HG03558 (cell line): ENCODE data around the gene SNF8.

Experiments used
- ATAC-seq: cut with Tn5 transposase; IDR thresholded peaks from one replicate; pipeline ENCODE4 v1.9.1; 2021; ENCODE audit warnings: moderate number of reproducible peaks; ENCODE audit not compliant: unreplicated experiment; ENCODE audit errors: extremely low read depth

The SNF8 gene

DNA sequence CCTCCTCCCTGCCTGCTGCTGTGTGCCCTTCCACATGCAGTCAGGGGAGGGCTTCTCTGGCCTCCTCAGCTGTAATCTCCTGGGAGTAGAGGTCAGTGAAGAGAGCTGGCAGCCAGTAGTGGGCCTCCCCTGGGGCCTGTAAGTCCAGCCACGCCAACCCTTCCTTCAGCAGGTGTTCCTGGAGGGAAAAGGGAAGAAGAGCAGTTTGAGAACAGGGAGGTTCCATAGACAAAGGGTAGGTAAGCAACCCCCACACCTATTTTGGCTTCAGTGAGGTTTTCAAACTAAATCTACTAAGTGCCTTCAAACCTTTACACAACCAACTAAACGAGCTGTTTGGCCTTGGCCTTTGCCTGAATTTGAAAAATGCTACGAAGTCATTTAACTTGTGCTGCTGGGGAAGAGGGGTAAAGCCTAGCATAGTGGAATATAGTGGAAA, 14.2 kb downstream of the SNF8 start:
- no peak for ATAC-seq

DNA sequence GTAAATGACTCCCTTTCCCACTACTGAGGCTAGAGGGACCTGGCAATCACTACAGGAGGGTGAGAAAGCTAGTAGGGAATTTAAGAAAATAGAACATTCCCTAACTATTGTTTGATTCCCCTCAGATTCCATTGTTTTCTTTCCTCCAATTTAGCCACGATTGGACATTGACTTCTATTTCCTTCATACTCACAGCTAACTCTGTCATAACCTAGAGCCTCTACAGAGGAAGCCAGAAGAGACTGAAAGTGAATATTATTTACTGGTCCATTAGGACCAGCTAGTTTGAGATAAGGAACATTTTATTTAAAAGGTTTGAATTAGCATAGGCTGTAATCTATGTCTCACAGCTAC, 14.9 kb downstream of the SNF8 start:
- ATAC-seq: no peak

DNA sequence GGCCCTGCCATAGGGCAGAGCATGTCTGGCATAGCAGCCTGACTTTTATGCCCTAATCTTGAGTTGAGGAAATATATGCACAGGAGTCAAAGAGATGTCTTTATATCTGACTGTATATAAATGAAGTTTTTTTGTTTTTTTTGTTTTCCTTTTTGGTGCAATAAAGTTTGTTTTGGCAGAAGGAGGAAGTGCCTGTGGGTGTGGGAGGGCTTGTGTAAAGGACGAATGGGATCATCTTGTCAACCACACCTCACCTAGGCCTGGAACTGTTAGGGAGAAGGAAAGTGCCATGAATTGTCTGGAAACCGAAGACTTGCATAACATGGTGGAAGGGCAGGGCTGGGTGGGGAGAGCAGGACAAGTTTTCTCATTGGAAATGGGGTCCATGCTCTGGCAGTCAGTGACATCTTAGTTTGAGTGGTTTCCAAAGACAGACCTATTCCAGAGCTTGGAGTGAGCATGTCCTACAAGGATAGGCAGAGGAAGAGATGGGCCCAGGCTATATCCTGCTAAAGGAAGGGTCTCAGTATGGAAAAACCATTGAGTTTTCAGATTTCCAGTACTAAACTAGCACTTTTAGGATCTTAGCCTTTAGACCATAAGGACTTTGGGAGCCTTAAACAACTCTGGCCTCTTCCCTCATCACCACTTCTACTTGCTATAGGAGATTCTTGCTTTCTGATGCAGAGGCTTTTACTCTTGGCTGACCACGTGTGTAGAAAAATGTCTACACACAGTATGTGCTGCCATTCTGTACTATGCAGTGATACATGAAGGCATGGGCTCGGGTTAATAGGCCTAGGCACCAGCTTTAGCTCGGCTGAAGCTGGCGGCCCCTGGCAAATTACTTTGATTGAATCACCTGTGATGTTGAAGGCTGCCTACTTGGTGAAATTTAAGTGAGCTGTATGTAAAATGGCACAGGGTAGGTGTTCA, 15.5 kb downstream of the SNF8 start:
- ATAC-seq: no peak

DNA sequence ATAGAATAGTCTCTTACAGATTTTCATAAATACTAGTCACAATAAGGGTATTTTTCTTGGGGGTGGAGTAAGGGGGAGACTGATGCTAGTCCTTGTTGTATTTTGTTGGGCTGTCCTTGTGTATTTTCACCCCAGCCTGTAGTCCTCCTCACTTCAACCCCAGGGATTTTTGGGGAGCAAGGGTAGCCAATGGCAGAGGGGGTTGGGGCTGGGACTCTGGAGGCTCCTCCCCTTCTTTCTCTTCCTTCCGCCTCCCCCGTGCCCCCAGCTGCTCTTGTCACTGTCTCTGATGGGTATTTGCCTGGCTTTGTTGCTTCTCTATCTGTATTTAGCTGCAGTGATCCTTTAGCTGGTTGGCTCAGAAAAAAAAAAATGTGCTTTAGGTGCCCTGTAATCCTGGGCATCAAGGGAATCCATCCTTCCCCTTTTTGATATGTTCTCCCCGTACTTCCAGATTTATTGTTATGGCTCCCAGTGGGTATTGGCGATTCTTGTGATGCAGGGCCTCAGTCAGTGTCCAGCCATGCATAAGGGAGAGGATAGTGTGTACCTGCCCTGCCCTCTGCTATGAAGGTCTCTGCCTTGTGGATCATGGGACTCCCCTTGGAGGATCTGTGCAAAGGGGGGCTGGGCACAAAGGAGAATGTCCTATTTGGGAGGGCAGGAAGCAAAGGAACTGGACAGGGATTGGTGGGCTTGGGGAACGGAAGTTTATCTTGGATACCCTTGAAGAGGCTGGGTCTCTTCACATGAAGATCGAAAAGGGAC, 16.5 kb downstream of the SNF8 start:
- ATAC-seq: no peak

DNA sequence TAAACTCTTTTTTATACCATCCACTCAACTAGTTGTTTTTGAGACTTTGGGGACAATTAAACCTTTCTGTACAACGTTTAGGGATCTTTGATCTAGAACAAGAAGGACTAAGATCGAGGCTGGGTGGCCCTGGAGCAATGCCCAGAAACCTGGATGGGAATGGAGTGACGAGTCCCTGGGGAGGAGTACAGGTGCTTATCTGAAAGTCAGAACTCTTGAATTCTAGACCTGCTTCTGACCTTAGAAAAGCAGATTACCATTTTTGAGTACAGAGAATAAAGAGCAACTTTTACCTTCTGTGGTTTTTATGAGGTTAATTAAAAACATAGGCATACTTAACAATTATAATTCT, 18.7 kb downstream of the SNF8 start:
- ATAC-seq: no peak

DNA sequence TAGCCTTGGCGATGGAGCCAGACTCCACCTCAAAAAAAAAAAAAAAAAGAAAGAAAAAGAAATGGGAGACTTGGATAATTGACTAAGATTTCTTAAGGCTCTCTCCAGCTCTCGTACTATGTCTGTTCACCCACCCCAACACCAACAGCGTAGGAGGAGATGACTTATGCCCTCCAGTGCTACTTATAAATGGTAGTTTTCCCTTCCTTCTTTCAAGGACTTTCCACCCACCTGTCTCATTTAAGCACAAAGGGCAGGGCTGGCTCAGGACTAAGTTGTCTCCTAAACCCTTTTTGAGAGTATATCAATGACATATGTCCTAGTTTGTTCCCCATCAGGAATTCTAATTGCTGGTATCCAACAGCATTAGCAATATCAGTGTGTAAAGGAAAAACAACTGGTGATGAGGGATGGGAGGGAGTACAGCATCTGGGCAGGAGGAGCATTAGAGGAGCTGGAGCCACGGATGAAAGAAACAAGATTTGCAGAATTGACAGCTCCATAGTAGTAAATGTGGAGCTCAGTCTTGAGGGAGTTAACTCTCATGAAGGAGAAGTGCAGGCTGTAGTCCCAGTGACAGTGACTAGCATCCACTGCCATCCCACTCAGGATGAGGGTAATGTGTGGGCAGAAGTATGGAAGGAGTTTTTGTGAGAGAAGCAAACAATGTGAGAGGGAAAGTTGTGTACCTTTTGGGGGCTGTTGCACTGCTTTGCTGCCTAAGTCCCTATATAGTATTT, 19.2 kb downstream of the SNF8 start:
- ATAC-seq: no peak

DNA sequence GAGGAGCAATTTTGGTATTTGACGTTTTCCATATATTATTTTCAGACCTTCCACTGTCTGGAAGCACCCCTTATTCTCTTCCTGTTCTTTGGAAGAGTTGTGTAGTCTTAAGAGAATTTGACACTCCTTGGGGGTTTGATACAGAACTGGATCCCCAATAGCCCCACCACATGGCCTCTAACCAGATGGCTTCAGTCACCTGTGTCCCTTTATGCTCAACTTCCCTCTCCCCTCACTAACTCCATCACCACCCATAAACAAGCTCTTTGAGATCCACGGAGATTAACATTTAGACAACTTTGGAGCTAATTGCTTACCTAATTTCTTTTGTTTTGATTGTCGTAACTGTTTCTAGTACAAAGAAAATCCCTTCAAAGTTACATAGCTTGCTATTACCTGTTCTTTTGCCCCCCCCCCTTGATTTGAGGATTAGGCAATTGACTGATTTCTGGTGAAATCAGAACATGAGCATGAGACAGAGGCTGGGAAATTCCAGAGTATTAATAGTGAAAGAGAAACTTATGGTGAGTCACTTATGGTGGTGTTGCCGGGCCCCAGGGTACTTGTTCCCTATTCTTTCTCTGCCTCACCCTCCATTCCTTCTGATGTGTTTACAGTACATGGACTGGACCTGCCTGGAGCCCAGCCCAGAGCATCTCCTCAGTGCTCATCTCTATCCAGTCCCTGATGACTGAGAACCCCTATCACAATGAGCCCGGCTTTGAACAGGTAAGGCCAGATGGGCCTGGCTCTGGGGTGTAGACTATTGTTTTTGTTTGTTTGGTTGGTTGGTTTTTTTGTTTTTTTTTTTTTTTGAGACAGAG, 29.0 kb downstream of the SNF8 start:
- no peak for ATAC-seq

DNA sequence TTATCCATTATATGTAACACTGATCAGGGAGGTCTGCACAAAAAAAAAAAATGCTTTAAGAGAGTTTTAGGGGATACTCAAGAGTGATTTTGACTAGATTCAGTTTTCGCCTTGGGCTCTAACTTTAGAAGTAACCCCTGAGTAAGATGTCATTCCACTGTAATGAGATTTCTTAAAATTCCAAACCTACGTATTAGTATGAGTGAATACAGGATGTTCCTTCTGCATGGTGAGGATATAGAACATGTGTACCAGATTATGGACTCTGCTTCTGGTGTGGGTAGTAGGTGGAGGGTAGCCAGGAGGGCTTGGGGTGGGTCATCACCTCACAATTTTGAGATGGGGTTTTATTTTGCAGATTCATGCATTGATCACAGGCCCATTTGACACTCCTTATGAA, 32.2 kb downstream of the SNF8 start:
- no peak for ATAC-seq

DNA sequence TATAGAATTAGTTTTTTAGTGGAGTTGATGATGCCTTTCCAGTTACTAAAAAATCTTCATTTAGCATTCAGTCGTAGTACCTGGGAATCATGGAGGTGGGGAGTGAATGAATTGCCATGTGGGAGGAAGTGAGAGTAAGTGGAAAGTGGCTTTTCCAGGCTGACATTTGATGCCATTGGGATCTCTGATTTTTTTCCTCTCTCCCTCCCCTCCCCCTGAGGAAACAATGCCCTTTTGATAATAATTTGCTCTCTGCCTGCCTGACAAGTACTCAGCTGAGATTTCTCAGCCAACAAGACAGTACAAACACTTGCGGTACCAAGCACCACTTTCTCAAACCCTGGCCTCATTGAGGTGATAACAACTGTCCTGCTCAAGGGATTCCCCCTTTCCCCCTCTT, 34.3 kb downstream of the SNF8 start:
- ATAC-seq: no peak

DNA sequence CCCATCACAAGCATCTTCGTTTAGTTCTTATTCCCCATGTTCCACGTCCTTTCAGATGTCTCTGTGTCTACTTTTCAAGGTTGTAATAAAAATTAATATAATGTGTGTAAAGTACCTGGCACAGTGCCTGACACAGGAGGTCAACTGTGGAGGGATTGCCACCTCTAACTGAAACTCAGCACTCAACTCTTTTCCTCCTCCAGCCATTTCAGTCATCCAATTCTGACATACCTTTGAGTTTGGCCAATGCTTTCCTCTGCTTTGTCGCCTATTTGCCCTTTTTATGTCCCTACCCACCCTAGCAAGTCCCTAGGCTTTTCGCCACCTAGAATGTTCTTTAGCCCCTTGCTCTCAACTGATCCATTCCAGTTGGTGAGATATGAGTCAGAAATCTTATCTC, 34.9 kb downstream of the SNF8 start:
- no peak for ATAC-seq

DNA sequence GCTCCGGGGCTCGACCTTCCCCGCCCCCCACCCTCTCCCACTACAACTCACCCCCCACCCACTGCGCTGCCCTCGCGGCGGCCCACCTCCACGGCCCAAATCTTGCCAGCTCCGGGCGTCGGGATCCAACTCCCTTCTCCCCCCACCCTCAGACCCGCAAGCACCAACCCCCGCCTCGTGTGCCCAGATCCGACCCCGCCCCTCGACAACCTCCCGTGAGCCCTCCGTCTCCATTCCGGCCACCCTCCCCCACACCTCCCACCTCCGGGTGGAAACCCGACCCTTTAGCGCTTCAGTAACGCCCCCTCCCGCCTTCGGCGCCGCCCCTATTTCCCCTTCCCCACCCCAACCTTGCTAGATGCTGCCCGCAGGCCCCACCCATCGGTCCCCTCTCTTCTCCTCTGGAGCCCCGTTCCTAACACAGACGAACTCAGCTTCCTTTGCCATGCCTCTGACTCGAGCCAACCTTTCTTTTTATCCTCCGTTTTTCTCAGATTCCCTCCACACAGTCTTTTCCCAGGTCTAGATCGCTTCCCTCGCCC, 35.7 kb downstream of the SNF8 start:
- ATAC-seq: peak; percentile 15

DNA sequence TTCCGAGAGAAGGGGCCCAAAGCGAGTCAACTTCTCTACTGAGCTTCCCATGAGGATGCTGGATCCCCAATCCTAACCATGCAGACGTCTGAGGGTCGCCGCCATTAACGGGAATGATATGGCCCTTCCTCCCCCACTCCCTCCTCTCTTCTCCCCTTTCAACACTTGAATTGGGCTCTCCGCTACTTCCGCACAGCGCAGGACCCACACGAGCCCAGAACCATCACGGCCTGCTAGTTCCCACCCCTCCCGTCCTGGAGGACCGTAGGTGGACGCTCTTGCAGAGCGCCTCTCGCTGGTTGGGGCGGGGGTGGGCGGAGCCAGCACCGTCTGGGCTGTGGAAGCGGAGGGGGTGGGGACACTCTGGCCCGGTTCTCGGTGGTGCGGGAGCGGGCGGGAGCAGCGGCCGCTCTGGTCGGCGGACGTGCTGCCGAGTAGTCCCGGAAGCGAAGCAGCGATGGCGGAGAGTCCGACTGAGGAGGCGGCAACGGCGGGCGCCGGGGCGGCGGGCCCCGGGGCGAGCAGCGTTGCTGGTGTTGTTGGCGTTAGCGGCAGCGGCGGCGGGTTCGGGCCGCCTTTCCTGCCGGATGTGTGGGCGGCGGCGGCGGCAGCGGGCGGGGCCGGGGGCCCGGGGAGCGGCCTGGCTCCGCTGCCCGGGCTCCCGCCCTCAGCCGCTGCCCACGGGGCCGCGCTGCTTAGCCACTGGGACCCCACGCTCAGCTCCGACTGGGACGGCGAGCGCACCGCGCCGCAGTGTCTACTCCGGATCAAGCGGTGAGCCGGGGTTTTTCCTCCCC, 36.4 kb downstream of the SNF8 start, which contains the start of gene UBE2Z:
TSS of gene UBE2Z (plus strand) at position 361 of the 797 bp plus-strand sequence. CDS start at position 458, 97 bp downstream.
- peak; percentile 62 for ATAC-seq

DNA sequence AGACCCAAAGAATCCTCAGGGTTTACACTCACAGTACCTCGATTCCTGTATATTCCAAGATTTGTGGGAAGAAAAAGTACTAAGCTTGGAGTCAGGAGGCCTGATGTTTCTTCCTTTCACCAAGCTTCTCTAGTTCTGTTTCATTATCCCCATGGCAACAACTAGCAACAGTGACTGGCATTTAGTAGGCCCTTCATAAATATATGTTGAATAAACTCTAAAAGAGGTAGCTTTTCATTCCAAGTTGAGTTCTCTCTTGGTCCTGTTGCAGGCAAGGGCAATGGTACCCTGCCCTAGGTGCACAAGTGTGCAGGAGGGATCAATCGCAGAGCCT, 37.0 kb downstream of the SNF8 start:
- ATAC-seq: no peak

DNA sequence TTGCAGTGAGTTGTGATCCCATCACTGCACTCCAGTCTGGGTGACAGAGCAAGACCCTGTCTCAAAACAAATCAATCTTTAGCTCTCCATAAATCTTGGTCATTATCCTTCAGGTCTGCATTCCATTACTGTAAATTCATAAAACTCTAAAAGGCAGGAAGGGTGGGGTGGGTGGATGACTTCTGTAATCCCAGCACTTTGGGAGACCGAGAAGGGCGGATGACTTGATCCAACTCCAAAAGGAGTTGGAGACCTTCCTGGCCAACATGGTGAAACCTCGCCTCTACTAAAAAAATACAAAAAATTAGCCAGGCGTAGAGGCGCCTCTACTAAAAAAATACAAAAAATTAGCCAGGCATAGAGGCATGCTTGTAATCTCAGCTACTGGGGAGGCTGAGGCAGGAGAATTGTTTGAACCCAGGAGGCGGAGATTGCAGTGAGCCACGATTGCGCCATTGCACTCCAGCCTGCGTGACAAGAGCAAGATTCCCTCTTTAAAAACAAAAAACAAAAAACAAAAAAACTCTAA, 38.6 kb downstream of the SNF8 start:
- no peak for ATAC-seq

DNA sequence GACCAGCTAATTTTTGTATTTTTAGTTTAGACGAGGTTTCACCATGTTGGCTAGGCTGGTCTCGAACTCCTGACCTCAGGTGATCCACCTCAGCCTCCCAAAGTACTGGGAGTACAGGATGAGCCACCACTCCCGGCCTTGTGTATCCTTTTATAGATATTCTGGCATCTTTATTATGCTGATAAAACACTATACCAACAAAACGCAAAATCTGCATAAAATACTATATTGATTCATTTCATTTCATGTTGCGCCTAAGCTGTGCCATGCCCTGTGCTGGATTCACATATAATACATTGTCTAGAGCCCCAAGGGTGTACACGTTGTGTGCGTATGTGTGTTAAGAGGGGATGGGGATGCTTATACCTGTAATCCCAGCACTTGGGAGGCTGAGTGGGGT, 40.2 kb downstream of the SNF8 start:
- ATAC-seq: no peak

DNA sequence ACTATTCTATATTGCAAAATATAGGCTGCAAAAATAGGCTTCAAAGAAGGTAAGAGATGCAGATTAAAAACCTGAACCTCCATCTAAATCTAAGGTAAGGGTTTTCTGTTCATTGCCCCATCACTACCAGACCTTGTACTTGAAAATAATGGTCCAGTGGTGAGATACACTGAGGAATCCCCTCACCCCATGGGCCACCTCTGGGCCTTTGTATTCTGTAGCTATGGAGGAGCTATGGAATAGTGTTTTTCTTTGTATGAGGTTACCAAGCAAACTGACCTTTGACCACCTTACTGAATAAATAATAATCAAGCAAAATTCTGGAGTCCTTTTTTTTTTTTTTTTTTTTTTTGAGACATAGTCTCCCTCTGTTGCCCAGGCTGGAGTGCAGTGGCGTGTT, 41.2 kb downstream of the SNF8 start:
- no peak for ATAC-seq

DNA sequence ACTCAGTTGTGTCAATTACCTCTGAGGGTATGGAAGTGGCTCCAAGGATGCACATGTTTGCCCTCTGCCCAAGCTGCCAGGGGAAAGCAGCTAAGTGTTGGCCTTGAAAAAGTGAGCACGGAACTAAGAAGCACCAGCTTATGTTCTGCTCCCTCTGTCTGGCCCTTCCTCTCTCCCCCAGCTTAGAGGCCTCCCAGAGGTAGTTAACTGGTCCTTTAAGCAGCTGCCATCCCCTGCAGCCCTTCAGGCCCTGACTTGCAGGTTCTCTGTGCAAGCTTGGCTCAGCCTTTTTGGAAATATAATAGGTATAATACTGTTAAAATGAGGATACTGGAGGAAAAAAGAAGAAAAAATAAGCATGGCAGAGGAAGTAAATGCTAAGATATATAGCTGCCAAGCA, 43.4 kb downstream of the SNF8 start:
- ATAC-seq: no peak

DNA sequence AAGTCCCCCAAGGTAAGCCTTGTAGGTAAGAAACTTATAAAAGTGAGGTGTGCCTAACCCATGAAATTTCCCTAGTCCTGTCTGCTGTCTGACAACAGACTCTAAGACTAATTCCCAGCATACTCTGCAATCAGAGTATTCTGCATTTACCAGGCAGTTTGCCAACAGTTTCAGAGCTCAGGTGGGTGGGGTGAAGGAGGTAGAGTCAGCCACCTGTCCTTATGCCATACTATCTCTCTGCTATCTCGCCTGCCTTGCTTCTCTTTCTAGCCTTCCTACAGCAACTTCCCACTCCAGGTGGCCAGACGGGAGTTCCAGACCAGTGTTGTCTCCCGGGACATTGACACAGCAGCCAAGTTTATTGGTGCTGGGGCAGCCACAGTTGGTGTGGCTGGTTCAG, 49.8 kb downstream of the SNF8 start:
- no peak for ATAC-seq
